Measurements from ENCODE around the gene ATP6V0C. TPM values are rescaled to one million over a fixed set of nuclear protein-coding genes. Genes with fewer than 3 reads are reported as not detected.

The ATP6V0C gene
- total RNA-seq, 4 donors from 2014 or later, result 63.1 to 218 (median 126) TPM

GRCh38 chr16:2524339-2524938, 10.7 kb downstream of the ATP6V0C start:
- TF ChIP-seq CTCF (IDR thresholded peaks at IDR 0.05), result no peak
- TF ChIP-seq POLR2A (IDR thresholded peaks at IDR 0.05), result no peak
- intact Hi-C loops (cut with DNase I; ENCODE audit: low total_unique reads), result no loop called here
- no peak for DNase-seq (ENCODE audit: low spot score in 2 of 2)
- H3K4me3 ChIP-seq (ENCODE audit: low read depth, poor library complexity, severe bottlenecking), result no peak overlapping the region
- 96 to 97% methylated on average over 9 of the region's 9 CpGs for WGBS, 2 donors

GRCh38 chr16:2526135-2526534, 12.4 kb downstream of the ATP6V0C start:
- WGBS, 2 donors, result 77 to 85% methylated on average over 7 to 8 of the region's 8 CpGs
- no peak overlapping the region for H3K4me3 ChIP-seq (ENCODE audit: low read depth, poor library complexity, severe bottlenecking)
- intact Hi-C loops (cut with DNase I; ENCODE audit: low total_unique reads), result no loop called here
- TF ChIP-seq CTCF (IDR thresholded peaks at IDR 0.05), result no peak
- TF ChIP-seq POLR2A (IDR thresholded peaks at IDR 0.05), result no peak
- no peak for DNase-seq (ENCODE audit: low spot score in 2 of 2)

GRCh38 chr16:2527071-2527783, 13.5 kb downstream of the ATP6V0C start:
- H3K4me3 ChIP-seq (ENCODE audit: low read depth, poor library complexity, severe bottlenecking), result no peak overlapping the region
- TF ChIP-seq POLR2A (IDR thresholded peaks at IDR 0.05) (no peak), CTCF (IDR thresholded peaks at IDR 0.05) (no peak)
- DNase-seq (ENCODE audit: low spot score in 2 of 2), result no peak
- intact Hi-C loops (cut with DNase I; ENCODE audit: low total_unique reads), result no loop called here
- WGBS, 2 donors, result 87 to 90% methylated on average over 9 to 10 of the region's 12 CpGs

GRCh38 chr16:2527784-2528100, 14.0 kb downstream of the ATP6V0C start:
- no peak overlapping the region for H3K4me3 ChIP-seq (ENCODE audit: low read depth, poor library complexity, severe bottlenecking)
- TF ChIP-seq CTCF (IDR thresholded peaks at IDR 0.05) (no peak), POLR2A (IDR thresholded peaks at IDR 0.05) (no peak)
- DNase-seq (ENCODE audit: low spot score in 2 of 2), result no peak
- 94 to 95% methylated on average over 19 to 23 of the region's 24 CpGs for whole genome bisulfite sequencing, 2 donors
- intact Hi-C loops (cut with DNase I; ENCODE audit: low total_unique reads), result no loop called here

- H3K4me3 ChIP-seq (ENCODE audit: low read depth, poor library complexity, severe bottlenecking), result no peak overlapping the region
- DNase-seq (ENCODE audit: low spot score in 2 of 2), result no peak
- intact Hi-C loops (cut with DNase I; ENCODE audit: low total_unique reads), result no loop called here
- 93 to 95% methylated on average over 30 to 35 of the region's 36 CpGs for WGBS, 2 donors
- TF ChIP-seq CTCF (IDR thresholded peaks at IDR 0.05), result no peak
- TF ChIP-seq POLR2A (IDR thresholded peaks at IDR 0.05), result no peak
Observed at GRCh38 chr16:2528161-2529060, 14.7 kb downstream of the ATP6V0C start.
